GM18498 (cell line): ENCODE data around the gene ANKRD40.
"Not testable (repeated sequence)": the region's sequence is repeated elsewhere in the genome, so short reads cannot be mapped to it uniquely, and the experiment has no call there.

Experiments
- ATAC-seq: cut with Tn5 transposase; IDR thresholded peaks from one replicate; pipeline ENCODE4 v1.9.1; 2021; ENCODE audit warnings: mild to moderate bottlenecking, moderate library complexity; ENCODE audit not compliant: unreplicated experiment

ANKRD40 gene

DNA sequence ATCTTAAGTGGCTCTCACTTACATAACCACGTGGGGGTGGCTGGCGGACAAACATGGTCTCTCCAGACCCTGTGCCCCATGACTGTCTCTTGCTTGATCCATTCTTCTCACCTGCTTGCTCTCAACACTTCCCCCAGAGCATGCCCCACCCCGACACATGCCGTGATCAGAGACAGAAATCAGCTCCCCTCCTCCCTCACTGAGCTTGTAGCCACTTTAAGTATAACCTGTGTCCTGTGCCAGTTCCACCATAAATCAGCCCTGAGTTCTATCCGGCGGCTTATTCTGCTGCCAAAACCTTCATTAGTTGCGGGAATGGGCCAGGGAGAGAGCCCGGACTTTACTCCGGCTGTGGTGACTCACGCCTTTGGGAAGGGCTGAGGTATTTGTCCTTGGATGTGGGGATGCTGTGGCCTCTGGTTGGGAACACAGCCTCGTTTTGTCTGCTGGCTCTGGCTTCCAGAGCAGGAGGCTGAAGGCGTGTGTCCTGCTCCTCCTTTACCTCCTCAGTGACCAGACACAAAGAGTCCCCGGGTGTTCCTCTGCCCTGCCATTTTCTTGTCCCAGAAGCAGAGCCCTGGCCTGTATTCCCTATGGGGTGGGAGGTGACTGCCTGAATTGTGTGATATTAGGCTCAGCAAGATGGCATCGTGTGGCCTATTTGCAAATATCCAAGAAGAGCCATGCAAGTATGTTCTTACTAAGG lies 21.1 kb downstream of the ANKRD40 start:
- ATAC-seq: no peak

DNA sequence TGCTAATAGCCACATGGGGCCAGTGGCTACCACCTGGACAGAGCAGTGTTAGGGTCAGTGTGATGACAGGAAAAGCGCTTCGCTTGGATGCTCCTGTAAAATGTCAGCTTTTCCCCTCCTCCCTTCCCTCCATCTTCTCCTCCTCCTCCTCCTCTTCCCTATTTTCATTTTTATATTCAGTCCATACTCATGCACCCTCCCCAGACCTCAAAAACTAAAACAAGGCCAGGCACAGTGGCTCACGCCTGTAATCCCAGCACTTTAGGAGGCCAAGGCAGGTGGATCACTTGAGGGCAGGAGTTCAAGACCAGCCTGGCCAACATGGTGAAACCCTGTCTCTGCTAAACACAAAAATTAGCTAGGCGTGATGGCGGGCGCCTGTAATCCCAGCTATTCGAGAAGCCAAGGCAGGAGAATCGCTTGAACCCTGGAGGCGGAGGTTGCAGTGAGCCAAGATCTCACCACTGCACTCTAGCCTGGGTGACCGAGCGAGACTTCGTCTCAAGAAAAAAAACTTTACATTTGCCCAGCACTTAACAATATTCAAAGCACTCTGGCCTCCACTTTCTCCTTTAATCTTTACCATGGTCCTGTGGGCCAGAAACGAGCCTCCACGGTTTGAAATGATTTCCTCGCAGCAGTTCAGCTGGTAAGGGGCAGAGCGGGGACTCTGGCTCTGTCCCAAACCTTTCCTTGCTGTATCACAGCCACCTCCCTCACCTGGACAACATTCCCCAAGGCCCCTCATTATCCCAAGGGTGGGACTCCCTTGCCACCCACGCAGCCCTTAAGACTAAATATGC lies 21.8 kb downstream of the ANKRD40 start:
- no peak for ATAC-seq

DNA sequence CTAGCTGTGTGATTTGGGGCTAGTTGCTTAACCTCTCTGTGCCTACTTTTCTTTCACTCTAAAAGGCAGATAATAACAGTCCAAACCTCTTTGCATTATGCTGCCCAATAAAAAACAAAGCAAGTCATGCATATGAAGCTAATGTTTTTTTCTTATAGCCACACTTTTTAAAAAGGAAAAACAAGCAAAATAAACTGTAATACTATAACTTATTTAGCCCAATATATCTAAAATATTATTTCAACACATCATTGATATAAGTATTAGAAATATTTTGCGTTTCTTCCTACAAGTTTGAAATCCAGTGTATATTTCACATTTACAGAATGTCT lies 22.4 kb downstream of the ANKRD40 start:
- ATAC-seq: no peak

DNA sequence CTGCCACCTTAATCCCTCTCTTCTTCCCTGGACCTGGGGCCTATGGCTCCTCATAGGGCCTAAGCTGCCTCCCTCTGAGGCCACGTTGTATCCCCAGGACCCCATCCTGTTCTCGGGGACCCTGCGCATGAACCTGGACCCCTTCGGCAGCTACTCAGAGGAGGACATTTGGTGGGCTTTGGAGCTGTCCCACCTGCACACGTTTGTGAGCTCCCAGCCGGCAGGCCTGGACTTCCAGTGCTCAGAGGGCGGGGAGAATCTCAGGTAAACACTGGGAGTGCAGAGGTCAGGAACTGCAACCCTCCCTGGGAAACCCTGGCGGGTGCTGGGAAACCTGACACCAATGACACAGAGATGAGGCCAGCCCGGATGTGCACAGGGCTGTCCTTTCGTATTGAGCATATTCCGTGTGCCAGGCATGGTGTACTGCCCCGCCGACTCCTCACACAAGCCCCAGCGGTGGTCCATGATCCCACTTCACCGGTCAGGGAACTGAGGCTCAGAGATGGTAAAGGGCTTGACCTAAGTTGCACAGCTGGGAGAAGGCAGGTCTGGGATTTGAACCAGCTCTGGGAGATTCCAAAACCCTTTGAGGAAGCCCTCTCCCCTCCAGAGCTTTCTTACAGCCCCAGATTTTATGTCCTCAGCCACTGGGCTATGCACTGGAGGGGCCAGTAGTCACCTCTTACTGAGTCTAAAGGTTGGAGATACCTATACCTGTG lies 22.9 kb downstream of the ANKRD40 start:
- ATAC-seq: no peak

DNA sequence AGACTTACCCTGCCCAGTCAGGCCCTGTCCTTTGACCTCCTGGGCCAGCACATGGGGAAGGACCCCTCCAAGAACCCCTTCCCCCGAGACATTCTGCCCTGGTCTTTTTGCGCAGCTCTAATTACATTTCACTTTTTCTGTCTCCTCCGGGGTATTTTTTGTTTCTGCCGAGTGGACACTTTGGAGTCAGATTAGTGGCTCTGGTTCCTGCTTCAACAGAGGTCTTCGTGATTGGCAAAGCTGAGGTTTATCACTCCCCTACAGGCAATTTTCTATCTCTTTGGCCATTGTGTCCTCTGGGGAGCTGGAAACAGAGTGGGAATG lies 23.5 kb downstream of the ANKRD40 start:
- no peak for ATAC-seq

DNA sequence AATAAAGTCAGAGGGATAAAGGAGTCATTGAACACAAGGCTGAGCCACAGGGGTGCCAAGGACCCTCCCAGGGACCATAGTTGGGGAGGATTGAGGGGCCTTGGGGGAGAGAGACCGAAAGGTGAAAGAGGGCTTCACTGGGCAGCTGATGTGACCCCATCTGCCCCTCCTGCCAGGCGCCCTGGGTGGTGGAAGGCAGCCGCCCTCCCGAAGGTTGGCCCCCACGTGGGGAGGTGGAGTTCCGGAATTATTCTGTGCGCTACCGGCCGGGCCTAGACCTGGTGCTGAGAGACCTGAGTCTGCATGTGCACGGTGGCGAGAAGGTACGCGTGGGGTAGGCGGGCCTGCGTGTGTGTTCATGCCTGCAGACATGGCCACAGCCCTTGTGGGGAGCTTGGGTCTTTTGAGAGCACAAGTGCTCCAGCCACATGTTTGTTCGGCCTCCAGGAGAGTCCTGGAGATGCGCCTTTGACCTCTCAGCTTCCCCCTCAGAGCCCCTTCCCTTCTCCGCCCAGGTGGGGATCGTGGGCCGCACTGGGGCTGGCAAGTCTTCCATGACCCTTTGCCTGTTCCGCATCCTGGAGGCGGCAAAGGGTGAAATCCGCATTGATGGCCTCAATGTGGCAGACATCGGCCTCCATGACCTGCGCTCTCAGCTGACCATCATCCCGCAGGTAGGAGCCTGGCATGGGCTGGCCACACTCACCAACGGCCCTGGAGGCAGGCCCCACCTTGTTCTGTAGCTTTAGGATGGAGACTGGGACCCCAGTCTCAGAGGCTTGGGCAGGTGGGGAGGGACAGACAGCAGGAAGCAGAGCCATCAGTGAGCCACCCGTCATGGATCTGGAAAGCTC lies 24.1 kb downstream of the ANKRD40 start:
- no peak for ATAC-seq

DNA sequence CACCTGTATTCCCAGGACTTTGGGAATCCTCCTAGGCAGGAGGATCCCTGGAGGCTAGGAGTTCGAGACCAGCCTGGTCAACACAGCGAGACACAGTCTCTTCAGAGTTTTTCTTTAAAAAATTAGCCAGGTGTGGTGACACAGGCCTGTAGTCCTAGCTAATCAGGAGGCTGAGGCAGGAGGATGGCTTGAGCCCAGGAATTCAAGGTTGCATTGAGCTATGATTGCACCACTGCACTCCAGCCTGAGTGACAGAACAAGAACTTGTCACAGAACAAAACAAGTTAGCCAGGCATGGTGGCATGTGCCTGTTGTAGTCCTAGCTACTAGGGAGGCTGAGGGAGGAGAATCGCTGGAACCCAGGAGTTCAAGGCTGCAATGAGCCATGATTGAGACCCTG lies 24.8 kb downstream of the ANKRD40 start:
- ATAC-seq: no peak

DNA sequence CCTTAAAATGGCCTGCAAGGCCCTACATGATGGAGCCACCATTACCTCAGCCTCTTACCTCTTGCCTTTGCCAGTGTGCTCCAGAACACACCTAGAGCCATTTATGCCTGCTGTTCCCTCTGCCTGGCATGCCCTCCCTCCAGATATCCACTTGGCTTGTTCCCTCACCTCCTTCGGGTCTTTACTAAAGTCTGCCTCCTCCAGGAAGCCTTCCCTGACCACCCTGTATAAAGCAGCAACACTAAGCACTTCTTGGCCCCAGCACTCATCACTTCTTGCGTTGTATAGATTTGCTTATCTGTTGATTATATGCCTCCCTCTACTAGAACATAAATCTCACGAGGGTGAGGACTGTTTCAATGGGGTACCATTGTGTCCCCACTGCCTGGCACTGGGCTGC lies 25.3 kb downstream of the ANKRD40 start:
- ATAC-seq: no peak

DNA sequence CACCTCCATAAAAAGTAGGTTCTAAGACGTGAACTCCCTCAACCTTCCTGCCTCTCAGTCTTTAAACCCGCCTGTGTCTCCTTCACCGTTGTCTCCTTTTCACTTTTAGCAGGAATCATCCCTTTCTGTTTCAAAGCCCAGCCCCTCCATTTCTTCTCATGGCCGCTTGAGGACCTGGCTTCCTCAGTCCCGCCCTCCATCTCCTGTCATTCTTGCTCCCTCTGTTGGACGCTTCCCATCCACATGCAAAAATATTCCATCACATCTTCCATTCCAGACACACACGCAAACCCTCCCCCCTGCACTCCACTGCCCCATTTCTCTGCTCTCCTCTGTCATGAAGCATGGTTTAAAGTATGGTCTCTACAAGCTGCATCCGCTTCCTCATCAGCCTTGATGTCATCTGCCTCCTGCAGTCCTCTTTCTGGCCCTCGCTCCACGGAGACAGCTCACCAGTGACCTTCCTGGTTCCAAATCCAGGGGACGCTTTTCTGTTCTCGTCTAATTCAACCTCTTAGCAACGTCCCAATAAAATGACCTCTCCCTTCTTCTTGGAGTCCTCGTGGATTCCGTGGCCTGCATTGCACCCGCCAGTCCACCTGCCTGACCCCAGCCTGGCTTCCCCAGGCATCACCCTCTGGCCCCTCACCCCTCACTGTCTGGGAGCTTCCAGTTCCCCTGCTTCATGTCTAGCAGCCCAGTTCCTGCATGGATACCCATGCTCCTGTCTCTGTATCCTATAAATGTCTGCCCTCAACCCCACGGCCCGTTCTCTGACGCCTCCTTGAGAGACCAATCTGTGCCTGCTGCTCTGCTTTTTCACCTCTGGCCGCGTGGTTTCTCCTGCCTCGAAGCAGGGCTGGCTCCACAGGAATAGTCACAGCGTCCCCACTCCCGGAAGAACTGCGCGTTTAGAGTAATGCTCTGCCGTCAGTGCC lies 26.2 kb downstream of the ANKRD40 start:
- ATAC-seq: no peak

DNA sequence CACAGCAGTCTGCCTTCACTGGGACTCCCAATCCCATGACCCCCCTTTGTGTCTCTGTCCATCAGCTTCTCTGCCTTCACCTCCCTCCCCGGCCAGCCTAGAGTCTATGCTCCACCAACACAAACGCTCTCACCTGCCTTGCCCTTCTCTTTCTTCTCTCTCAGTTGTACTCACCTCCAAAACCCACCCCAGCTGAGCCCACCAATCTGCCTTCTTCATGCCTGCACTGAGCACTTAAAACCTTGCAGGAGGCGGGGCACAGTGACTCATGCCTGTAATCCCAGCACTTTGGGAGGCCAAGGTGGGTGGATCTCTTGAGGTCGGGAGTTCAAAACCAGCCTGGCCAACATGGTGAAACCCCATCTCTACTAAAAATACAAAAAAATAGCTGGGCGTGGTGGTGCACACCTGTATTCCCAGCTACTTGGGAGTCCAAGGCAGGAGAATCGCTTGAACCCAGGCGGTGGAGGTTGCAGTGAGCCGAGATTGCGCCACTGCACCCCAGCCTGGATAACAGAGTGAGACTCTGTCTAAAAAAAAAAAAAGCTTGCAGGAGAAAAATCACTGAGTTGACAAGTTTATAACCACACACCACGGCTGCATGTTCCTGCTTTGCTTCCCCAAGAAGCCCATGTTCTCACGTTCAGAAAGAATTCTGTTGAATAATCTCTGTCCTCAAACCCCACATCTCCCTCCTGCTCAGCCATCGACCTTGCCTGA lies 27.0 kb downstream of the ANKRD40 start:
- ATAC-seq: not testable (repeated sequence)

DNA sequence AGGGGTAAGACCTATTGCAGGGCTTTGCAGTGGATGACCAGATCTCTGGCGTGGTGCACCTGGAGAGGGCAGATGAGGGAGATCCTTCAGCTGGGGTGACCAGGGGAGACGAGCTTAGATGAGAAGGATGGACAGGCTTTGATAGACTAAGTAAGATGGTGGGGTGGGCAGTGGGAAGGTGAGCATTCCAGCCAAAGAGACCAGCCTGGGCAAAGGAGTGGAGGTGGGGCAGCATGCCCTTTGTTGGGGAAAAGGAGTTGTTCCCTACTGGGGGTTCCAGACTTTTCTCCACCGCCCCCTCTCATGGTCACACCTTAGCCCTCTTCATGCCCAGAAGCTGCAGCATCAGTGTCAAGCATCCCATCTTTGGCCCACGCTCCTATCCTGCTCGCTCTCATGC lies 27.6 kb downstream of the ANKRD40 start:
- ATAC-seq: no peak

DNA sequence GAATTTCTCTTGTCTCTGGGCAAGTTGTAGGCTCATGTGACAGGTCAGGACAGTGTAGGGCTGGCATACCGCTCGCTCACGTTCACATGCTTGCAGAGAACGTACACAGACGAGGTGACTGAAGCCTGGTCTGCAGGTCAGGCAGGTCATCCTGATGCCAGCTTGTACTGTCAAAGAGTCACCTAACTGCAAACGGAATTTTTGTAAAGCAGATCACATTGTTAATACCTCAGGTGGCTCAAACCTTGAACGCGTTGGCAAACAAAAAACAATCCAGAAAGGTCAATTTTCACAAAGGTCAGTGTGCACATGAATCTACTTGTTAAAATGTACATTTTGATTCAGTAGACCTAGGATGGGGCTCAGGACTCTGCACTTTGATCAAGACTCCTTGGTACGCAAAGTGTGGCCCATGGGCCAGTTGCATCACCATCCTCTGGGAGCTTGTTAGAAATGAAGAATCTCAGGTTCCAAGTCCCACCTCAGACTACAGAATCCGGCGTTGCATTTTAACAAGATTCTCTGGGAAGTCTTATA lies 28.6 kb downstream of the ANKRD40 start:
- no peak for ATAC-seq

DNA sequence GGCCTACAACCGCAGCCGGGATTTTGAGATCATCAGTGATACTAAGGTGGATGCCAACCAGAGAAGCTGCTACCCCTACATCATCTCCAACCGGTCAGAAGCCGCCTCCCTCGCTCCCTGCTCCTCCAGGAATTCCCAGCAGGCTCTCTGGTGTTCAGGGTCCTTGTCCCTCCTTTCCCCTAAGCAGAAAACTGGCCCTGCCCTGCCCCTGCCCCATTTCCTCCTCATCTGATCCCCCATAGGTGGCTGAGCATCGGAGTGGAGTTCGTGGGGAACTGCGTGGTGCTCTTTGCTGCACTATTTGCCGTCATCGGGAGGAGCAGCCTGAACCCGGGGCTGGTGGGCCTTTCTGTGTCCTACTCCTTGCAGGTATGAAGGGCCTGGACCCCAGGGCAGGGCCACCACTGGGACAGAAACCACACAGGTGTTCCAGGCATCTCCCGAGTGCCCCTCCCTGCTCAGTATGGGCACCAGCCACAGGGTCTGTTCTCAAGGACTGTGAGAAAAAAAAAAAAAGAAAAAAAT lies 29.8 kb downstream of the ANKRD40 start:
- ATAC-seq: no peak

DNA sequence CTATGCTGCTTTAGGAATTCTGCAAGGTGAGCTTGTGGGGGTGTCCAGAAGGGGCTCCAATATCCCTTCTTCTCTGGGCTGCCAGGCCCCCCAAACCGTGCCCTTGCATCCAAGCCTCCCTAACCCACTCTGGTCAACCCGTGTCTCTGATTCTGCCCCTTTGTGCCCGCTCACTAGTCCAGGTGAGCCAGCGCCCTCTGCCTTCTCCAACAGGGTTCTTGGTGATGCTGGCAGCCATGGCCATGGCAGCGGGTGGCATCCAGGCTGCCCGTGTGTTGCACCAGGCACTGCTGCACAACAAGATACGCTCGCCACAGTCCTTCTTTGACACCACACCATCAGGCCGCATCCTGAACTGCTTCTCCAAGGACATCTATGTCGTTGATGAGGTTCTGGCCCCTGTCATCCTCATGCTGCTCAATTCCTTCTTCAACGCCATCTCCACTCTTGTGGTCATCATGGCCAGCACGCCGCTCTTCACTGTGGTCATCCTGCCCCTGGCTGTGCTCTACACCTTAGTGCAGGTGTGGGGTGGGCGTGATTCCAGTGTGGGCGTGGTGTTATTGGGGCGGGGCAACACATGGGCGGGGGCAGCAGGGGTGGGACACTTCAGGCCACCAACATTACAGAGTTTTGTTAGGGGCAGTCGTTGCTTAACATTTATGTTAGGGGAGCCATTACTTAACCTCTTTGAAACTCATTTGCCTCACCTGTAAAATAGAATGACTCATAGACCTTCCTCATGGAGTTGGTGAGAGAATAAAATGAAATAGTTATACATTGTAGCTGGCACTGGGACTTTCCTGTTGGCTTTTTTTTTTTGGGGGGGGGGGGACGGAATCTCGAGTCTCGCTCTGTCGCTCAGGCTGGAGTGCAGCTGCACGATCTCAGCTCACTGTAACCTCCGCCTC lies 31.4 kb downstream of the ANKRD40 start:
- no peak for ATAC-seq

DNA sequence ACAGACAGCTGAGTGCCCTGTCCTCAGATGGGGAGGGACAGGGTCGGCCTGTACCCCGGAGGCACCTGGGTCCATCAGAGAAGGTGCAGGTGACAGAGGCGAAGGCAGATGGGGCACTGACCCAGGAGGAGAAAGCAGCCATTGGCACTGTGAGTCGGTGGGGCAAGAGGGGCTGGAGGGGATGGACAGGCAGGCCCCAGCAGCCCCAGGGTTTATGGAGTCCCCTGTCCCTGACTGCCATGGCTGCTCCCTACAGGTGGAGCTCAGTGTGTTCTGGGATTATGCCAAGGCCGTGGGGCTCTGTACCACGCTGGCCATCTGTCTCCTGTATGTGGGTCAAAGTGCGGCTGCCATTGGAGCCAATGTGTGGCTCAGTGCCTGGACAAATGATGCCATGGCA lies 32.1 kb downstream of the ANKRD40 start:
- no peak for ATAC-seq

DNA sequence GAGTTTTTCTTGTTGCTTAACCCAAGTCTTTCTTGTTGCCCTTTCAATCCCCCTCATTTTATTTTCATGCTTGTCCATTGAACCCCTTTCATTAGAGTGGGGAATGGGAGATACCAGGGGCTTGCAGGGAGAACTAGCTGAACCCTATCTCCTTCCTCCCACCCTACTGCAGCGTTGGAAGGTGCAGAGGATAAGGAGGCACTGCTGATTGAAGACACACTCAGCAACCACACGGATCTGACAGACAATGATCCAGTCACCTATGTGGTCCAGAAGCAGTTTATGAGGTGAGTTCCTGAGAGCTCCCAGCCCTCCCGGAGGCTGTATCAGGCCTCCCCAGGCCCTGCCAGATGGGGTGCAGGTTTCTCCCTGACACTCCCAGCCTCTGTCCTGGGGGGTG lies 32.5 kb downstream of the ANKRD40 start:
- ATAC-seq: no peak

DNA sequence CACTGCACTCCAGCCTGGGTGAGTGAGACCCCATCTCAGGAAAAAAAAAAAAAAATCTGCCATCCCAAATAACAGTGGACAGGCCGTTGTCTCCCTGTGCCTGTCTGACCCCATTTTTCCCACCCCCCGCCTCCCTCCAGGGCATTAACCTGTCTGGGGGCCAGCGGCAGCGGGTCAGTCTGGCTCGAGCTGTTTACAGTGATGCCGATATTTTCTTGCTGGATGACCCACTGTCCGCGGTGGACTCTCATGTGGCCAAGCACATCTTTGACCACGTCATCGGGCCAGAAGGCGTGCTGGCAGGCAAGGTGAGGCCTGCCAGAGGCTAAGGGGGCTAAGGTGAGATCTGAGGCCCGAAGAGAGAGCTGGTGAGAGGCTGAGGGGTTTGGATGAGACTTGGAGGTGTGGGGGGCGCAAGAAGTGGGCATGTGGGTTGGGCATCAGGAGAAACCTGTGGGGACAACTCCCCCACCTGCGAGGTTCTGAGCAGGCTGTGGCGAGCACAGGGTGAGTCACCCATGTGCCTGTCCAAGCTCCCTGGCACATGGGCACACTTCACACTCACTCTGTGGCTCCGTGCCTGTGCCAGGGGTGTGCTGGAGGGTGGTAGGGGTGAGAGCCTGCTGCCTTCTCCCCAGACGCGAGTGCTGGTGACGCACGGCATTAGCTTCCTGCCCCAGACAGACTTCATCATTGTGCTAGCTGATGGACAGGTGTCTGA lies 34.7 kb downstream of the ANKRD40 start:
- ATAC-seq: no peak
